Limb (tissue), 2 donors: Measurements from ENCODE around the gene CXCR2.
"Not testable (repeated sequence)": the region's sequence is repeated elsewhere in the genome, so short reads cannot be mapped to it uniquely, and the experiment has no call there.

ENCODE experiments used
- DNase-seq, 2 donors: peaks; one replicate each; pipeline ENCODE4 v3.0.0-alpha.2; 2016; ENCODE audit errors: extremely low spot score in 2 of 2

The CXCR2 gene

GRCh38 chr2:218129458-218130135 is 3.8 kb downstream of the CXCR2 start:
- DNase-seq: no peak

DNA sequence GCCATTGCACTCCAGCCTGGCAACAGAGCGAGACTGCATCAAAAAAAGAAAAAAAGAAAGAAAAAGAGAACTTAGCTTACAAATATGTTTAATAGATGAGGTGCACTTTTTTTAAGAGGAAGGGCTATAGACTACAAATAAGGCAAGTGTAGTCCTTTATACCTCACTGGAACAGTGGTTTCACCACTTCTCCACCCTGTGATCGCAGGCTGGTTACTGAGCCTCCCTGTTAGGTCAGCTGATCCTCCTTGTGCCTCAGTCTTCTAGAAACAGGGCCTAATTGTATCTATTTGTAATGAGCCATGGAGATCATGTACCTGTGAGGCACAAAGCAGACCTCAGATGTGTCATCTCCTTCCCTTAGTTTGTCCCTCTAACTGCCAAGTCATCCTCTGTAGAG is 4.5 kb downstream of the CXCR2 start:
- DNase-seq: no peak

- no peak for DNase-seq
Measured at GRCh38 chr2:218130822-218131221, 5.0 kb downstream of the CXCR2 start.

- DNase-seq: no peak
Measured at GRCh38 chr2:218137514-218137913, 11.7 kb downstream of the CXCR2 start.

- no peak for DNase-seq
Measured at GRCh38 chr2:218138047-218138446, 12.2 kb downstream of the CXCR2 start.

DNA sequence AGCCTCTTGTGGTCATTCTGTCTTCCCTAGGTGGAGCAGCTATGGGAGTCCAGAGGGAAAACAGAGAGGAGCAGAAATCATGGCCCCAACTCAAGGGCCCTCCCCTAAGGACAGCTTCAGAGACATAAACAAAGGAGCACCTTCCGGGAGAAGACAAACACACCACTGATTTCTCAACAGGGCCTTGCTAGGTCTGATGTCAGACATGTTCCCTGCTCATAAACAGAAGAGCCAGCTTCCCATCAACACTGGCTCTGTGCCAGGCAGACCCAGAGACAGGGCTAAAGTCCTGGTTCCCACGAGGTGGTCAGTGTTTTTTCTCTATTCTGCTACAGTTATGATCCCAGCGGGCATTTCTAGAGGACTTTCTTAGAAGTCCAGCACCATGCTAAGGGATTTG is 19.3 kb downstream of the CXCR2 start:
- no peak for DNase-seq

DNA sequence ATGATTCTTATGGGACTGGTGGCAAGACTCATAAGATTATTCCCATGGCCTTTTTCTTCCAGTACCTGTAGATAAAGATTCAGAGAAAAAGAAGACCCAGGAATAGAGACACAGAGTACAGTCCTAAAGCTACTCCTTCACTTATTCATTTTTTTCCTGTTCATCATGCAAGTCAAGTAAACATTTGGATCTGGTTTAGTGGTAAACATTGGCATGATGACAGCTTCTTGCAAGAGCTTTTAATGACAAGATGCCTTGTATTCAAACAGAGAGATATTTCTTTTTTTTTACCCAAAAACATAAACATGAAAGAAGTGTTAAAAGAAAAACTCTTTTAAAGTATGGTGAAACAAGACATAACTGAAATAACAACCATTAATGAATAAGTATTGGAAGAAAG is 20.2 kb downstream of the CXCR2 start:
- DNase-seq: no peak

DNA sequence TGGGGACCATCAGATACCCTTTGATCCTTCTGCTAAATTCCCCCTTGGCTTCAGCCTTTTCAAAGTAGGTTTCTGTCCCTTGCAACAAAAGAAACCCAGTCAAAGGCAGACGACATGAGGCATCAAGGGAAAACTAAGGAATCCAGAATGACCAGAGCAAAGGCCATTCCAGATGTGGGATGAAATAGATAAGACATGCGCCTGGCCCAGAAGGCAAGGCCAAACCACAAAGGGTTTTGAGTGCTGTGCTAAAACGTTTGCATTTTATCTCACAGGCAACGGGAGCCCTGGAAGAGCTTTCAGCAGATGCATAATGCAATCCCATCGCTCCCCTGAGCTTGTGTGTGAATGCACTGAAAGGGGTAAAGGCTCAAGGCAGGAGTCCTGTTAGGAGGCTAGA is 23.3 kb downstream of the CXCR2 start:
- no peak for DNase-seq

- DNase-seq: no peak
Measured at GRCh38 chr2:218149848-218150440, 24.1 kb downstream of the CXCR2 start.

DNA sequence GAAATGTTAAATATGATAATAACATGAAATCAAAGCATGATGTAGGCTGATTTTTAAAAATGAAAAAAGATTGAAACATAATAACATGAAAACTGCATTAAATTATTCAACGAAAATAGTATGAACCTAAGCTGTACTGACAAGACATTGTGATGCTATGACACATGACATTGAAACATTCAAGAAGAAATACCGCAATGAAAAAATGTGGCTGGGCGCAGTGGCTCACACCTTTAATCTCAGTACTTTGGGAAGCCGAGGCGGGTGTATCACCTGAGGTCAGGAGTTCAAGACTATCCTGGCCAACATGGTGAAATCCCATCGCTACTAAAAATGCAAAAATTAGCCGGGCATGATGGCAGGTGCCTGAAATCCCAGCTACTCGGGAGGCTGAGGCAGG is 26.3 kb downstream of the CXCR2 start:
- no peak for DNase-seq

DNA sequence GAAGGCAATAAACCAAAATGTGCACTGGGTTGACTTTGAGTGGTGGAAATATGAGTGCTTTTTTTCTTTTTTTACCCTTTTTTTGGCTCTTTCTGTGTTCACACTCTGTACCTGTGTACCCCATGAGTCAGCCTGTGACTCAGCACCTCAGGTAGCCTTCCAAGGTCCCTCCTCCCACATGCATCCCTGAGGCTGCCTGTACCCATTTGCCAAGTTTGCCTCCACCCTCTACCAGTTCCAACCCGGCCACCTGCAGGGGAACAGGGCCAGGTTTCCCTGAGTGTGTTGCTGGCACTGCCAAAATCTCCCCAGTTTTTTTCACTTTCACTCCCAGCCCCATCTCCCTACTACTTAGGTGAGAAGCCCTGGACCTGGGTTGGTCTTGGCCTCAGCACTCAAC is 26.9 kb downstream of the CXCR2 start:
- no peak for DNase-seq

GRCh38 chr2:218155953-218156479 is 30.2 kb downstream of the CXCR2 start:
- no peak for DNase-seq

- DNase-seq: no peak
Measured at GRCh38 chr2:218161644-218162043, 35.8 kb downstream of the CXCR2 start.

GRCh38 chr2:218162814-218163213 is 37.0 kb downstream of the CXCR2 start:
- DNase-seq: no peak

DNA sequence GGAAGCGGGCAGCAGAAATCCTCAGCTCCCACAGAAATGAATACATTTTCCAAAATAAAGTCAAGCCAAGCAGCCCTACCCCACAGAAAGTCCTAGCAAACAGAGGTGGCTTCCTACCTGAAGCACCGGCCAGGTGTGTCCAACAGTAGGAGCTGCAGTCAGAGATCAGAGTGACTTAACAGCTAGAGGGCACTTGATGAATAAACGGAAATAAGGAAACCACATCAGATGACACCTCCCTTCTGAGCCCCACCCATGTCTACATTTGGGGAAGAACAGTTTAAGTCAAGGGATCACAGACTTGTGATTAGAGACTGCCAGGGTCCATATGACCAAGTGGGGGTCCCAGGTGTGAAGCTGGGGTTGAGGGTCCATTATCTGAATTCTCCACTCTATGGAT is 41.0 kb downstream of the CXCR2 start, which contains the start of gene CXCR1:
Gene CXCR1 (minus strand): TSS at position 172 of the 400 bp plus-strand sequence. CDS start 1,751 bp downstream, outside the sequence.
- no peak for DNase-seq

DNA sequence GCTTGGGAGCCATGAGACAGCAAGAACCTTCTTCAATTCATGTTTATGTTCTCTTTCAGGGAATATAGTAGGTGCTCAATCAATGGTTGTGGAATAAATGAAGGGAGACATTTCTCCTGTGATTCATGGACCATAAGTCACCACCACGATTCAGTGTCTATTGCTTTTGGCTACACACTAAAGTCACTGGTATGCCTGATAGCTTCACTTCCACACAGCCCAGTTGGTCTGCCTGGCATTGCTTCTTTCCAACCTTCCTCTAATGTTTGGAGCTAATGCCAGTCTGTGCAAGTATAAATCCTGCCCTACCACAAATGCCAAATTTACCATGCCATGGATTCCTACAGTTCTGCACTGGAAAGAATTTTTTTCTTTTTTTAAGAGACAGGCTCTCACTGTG is 42.2 kb downstream of the CXCR2 start:
- DNase-seq: no peak

GRCh38 chr2:218168635-218169462 is 43.0 kb downstream of the CXCR2 start:
- peak in 1 of 2 donors; percentile 48 for DNase-seq

GRCh38 chr2:218169757-218170546 is 44.1 kb downstream of the CXCR2 start:
- DNase-seq: no peak

- DNase-seq: not testable (repeated sequence)
Measured at GRCh38 chr2:218171744-218172143, 45.9 kb downstream of the CXCR2 start.

DNA sequence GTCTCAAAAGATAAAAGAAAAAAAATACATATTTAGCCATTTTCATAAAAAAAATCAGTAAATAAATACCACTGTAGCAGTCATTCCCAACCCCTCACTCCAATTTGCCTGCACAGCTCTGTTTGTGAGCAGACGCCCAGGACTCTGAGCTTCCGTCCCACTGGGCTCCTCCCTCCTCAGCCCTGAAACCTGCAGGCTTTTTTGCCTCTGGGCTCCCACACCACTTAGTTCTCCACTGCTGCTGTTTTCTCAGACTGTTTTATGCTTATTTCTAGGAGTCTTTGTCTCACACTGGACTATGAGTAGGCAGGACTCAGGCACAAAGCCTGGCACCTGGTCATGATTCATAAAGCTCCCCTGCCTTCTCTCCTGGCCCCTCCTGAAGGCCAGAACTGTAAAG is 47.0 kb downstream of the CXCR2 start:
- DNase-seq: no peak

GRCh38 chr2:218179782-218180181 is 54.0 kb downstream of the CXCR2 start:
- DNase-seq: no peak
